Mucosa of rectum (tissue), 2 donors: ENCODE data around the gene KRT79.

Experiments
- H3K27ac ChIP-seq, 2 donors: one replicate each; pipeline ENCODE4 v1.7.0; 2013; ENCODE audit warnings: inconsistent platforms in 2 of 2, low read depth in 2 of 2, low read length in 2 of 2
- H3K27me3 ChIP-seq, 2 donors: one replicate each; pipeline ENCODE4 v1.7.0; 2013; ENCODE audit warnings: low read length in 2 of 2; ENCODE audit not compliant: control insufficient read depth in 2 of 2, insufficient read depth in 2 of 2
- H3K36me3 ChIP-seq, 2 donors: one replicate each; pipeline ENCODE4 v1.7.0; 2013; ENCODE audit warnings: low read length in 2 of 2; ENCODE audit not compliant: control insufficient read depth in 2 of 2, insufficient read depth in 2 of 2
- H3K4me1 ChIP-seq, 2 donors: one replicate each; pipeline ENCODE4 v1.7.0; 2013; ENCODE audit warnings: low read length in 2 of 2, mild to moderate bottlenecking in 1 of 2; ENCODE audit not compliant: control insufficient read depth in 2 of 2, insufficient read depth in 2 of 2
- H3K4me3 ChIP-seq, 2 donors: one replicate each; pipeline ENCODE4 v1.7.0; 2013; ENCODE audit warnings: low read length in 2 of 2
- H3K9ac ChIP-seq, 2 donors: one replicate each; pipeline ENCODE4 v1.7.0; 2013; ENCODE audit warnings: low read length in 2 of 2, low read depth in 1 of 2, mild to moderate bottlenecking in 1 of 2
- H3K9me3 ChIP-seq, 2 donors: one replicate each; pipeline ENCODE4 v1.7.0; 2013; ENCODE audit warnings: low read length in 2 of 2; ENCODE audit not compliant: control insufficient read depth in 2 of 2
- donor health status: healthy.
- donor health status: Normal muscosa, but diverticular disease.

The KRT79 gene

GRCh38 chr12:52777566-52777965, 56.5 kb downstream of the KRT79 start:
- H3K9me3 ChIP-seq: no peaks in the 10 kb centered on the region
- no peaks in the 10 kb centered on the region for H3K4me1 ChIP-seq
- H3K27me3 ChIP-seq: peaks cover 2 to 6% of the 10 kb centered on the region in 2 donors
- H3K36me3 ChIP-seq: no peaks in the 10 kb centered on the region
- no peak overlapping the region for H3K9ac ChIP-seq
- no peak overlapping the region for H3K4me3 ChIP-seq
- no peak overlapping the region for H3K27ac ChIP-seq

GRCh38 chr12:52776913-52777395, 57.2 kb downstream of the KRT79 start, which contains the start of gene KRT76:
TSS of gene KRT76 (minus strand) at chr12:52777345. CDS start at chr12:52777291, 54 bp downstream.
- no peak within 1 kb of the TSS for H3K9ac ChIP-seq
- no peak within 1 kb of the TSS for H3K4me3 ChIP-seq
- no peaks in the 10 kb centered on the region for H3K36me3 ChIP-seq
- H3K27me3 ChIP-seq: peaks cover 2 to 6% of the 10 kb centered on the region in 2 donors
- H3K9me3 ChIP-seq: no peaks in the 10 kb centered on the region
- H3K27ac ChIP-seq: no peak within 1 kb of the TSS
- H3K4me1 ChIP-seq: no peaks in the 10 kb centered on the region

- H3K27me3 ChIP-seq: peaks cover 2 to 6% of the 10 kb centered on the region in 2 donors
- H3K27ac ChIP-seq: no peak overlapping the region
- no peaks in the 10 kb centered on the region for H3K9me3 ChIP-seq
- no peaks in the 10 kb centered on the region for H3K36me3 ChIP-seq
- H3K4me1 ChIP-seq: no peaks in the 10 kb centered on the region
- H3K9ac ChIP-seq: no peak overlapping the region
- H3K4me3 ChIP-seq: no peak overlapping the region
Measured at GRCh38 chr12:52776435-52776834, 57.7 kb downstream of the KRT79 start.

GRCh38 chr12:52774629-52775250, 59.4 kb downstream of the KRT79 start:
- no peak overlapping the region for H3K9ac ChIP-seq
- no peaks in the 10 kb centered on the region for H3K36me3 ChIP-seq
- H3K4me3 ChIP-seq: no peak overlapping the region
- peaks cover 2 to 3% of the 10 kb centered on the region in 2 donors for H3K27me3 ChIP-seq
- no peak overlapping the region for H3K27ac ChIP-seq
- no peaks in the 10 kb centered on the region for H3K9me3 ChIP-seq
- no peaks in the 10 kb centered on the region for H3K4me1 ChIP-seq

GRCh38 chr12:52772772-52773171, 61.3 kb downstream of the KRT79 start:
- H3K9me3 ChIP-seq: no peaks in the 10 kb centered on the region
- H3K36me3 ChIP-seq: no peaks in the 10 kb centered on the region
- peaks cover 2 to 3% of the 10 kb centered on the region in 2 donors for H3K27me3 ChIP-seq

GRCh38 chr12:52772188-52772587, 61.9 kb downstream of the KRT79 start:
- Histone ChIP-seq H3K9me3 (no peaks in the 10 kb centered on the region), H3K4me1 (no peaks in the 10 kb centered on the region), H3K9ac (no peak overlapping the region), H3K27me3 (peaks cover 2 to 3% of the 10 kb centered on the region in 2 donors), H3K4me3 (no peak overlapping the region), H3K36me3 (no peaks in the 10 kb centered on the region), H3K27ac (no peak overlapping the region)

More at GRCh38 chr12:52772772-52773171, 61.3 kb downstream of the KRT79 start:
- H3K4me1 ChIP-seq: no peaks in the 10 kb centered on the region
- H3K27ac ChIP-seq: no peak overlapping the region
- no peak overlapping the region for H3K4me3 ChIP-seq
- no peak overlapping the region for H3K9ac ChIP-seq

- Histone ChIP-seq H3K4me1 (no peaks in the 10 kb centered on the region), H3K9me3 (no peaks in the 10 kb centered on the region), H3K27me3 (peaks cover 2 to 3% of the 10 kb centered on the region in 2 donors), H3K36me3 (no peaks in the 10 kb centered on the region), H3K9ac (no peak overlapping the region), H3K4me3 (no peak overlapping the region), H3K27ac (no peak overlapping the region)
Measured at GRCh38 chr12:52771505-52771904, 62.6 kb downstream of the KRT79 start.
